ENCODE results near the gene SMCP.

The SMCP gene

GRCh38 chr1:152886085-152886484, 8.0 kb downstream of the SMCP start:
- H3K27ac ChIP-seq, result no peak overlapping the region
- no peak for TF ChIP-seq CTCF (conservative IDR thresholded peaks at IDR 0.05)

GRCh38 chr1:152886758-152887409, 8.8 kb downstream of the SMCP start:
- no peak overlapping the region for H3K27ac ChIP-seq
- TF ChIP-seq CTCF (conservative IDR thresholded peaks at IDR 0.05), result no peak

- H3K27ac ChIP-seq, result no peak overlapping the region
- TF ChIP-seq CTCF (conservative IDR thresholded peaks at IDR 0.05), result no peak
Observed at GRCh38 chr1:152888126-152888525, 10.0 kb downstream of the SMCP start.

- H3K27ac ChIP-seq, result no peak overlapping the region
- TF ChIP-seq CTCF (conservative IDR thresholded peaks at IDR 0.05), result no peak
Observed at GRCh38 chr1:152899027-152899426, 20.9 kb downstream of the SMCP start.

GRCh38 chr1:152899883-152900282, 21.8 kb downstream of the SMCP start:
- no peak overlapping the region for H3K27ac ChIP-seq
- no peak for TF ChIP-seq CTCF (conservative IDR thresholded peaks at IDR 0.05)

GRCh38 chr1:152901631-152902030, 23.5 kb downstream of the SMCP start:
- no peak for TF ChIP-seq CTCF (conservative IDR thresholded peaks at IDR 0.05)
- no peak overlapping the region for H3K27ac ChIP-seq

GRCh38 chr1:152902636-152903035, 24.5 kb downstream of the SMCP start:
- TF ChIP-seq CTCF (conservative IDR thresholded peaks at IDR 0.05), result no peak
- no peak overlapping the region for H3K27ac ChIP-seq
